CD14-positive monocyte (primary cell): ENCODE measurements around the gene CSNK1G3. TPM values are rescaled to one million over a fixed set of nuclear protein-coding genes. Genes with fewer than 3 reads are reported as not detected.

ENCODE experiments used
- DNase-seq, 3 donors: peaks; one replicate each; pipeline ENCODE4 v3.0.0-alpha.2; 2011 to 2022
- H2AFZ ChIP-seq: 2 replicates; pipeline ENCODE4 v1.6.0; 2012; ENCODE audit warnings: mild to moderate bottlenecking, low read depth, low read length, inconsistent platforms; ENCODE audit not compliant: insufficient read depth, poor library complexity, severe bottlenecking
- H3K27ac ChIP-seq, 2 donors: 1 replicate in 1 of 2; 2 replicates in 1 of 2; pipeline ENCODE4 v1.5.1; 2012 to 2013; ENCODE audit warnings: low read length in 2 of 2, control low read depth in 1 of 2, inconsistent platforms in 1 of 2, low read depth in 1 of 2, mild to moderate bottlenecking in 1 of 2
- H3K27me3 ChIP-seq, 2 donors: one replicate each; pipeline versions ENCODE4 v1.6.0 to v1.6.1; 2011 to 2013; ENCODE audit warnings: low read length in 2 of 2; ENCODE audit not compliant: control insufficient read depth in 2 of 2, insufficient read depth in 2 of 2
- H3K36me3 ChIP-seq, 2 donors: replicated peaks in 1 of 2; 1 replicate in 1 of 2; 2 replicates in 1 of 2; pipeline versions ENCODE4 v1.5.1 to v1.6.1; 2012 to 2013; ENCODE audit warnings: low read length in 2 of 2, control low read depth in 1 of 2, inconsistent platforms in 1 of 2, mild to moderate bottlenecking in 1 of 2; ENCODE audit not compliant: insufficient read depth in 2 of 2, control insufficient read depth in 1 of 2
- H3K4me1 ChIP-seq, 2 donors: 1 replicate in 1 of 2; 2 replicates in 1 of 2; pipeline versions ENCODE4 v1.5.1 to v1.6.1; 2012 to 2013; ENCODE audit warnings: low read length in 2 of 2, control low read depth in 1 of 2, inconsistent platforms in 1 of 2, mild to moderate bottlenecking in 1 of 2, moderate library complexity in 1 of 2; ENCODE audit not compliant: insufficient read depth in 2 of 2, control insufficient read depth in 1 of 2
- H3K4me2 ChIP-seq: replicated peaks from 2 replicates; pipeline ENCODE3; 2012; ENCODE audit warnings: low read length, moderate library complexity, mild to moderate bottlenecking; ENCODE audit not compliant: poor library complexity, severe bottlenecking; ENCODE audit errors: extremely low read depth
- H3K4me3 ChIP-seq, 3 experiments: fragments of 200-600 bp in 1 of 3; sonication (generic) in 1 of 3; replicated peaks in 1 of 3; 1 replicate in 2 of 3; 2 replicates in 1 of 3; pipeline ENCODE4 v1.5.1; 2011 to 2013; ENCODE audit warnings: low read length in 3 of 3, mild to moderate bottlenecking in 3 of 3, control low read depth in 2 of 3, low read depth in 2 of 3, inconsistent platforms in 1 of 3, moderate library complexity in 1 of 3
- H3K79me2 ChIP-seq: 2 replicates; pipeline ENCODE4 v1.6.0; 2012; ENCODE audit warnings: mild to moderate bottlenecking, control low read depth, inconsistent platforms, low read length, moderate library complexity; ENCODE audit not compliant: insufficient read depth
- H3K9ac ChIP-seq: 2 replicates; pipeline ENCODE4 v1.6.0; 2017; ENCODE audit warnings: low read length, mild to moderate bottlenecking; ENCODE audit not compliant: insufficient read depth, poor library complexity, severe bottlenecking
- H3K9me3 ChIP-seq, 2 donors: replicated peaks in 1 of 2; 1 replicate in 1 of 2; 2 replicates in 1 of 2; pipeline versions ENCODE4 v1.5.1 to v1.6.1; 2012 to 2013; ENCODE audit warnings: low read length in 2 of 2, control low read depth in 1 of 2; ENCODE audit not compliant: control insufficient read depth in 1 of 2, insufficient read depth in 1 of 2
- H4K20me1 ChIP-seq: 2 replicates; pipeline ENCODE4 v1.6.0; 2012; ENCODE audit warnings: mild to moderate bottlenecking, low read length, control low read depth, moderate library complexity; ENCODE audit not compliant: insufficient read depth
- H3K27ac Mint-ChIP-seq, 7 donors: one replicate each; pipeline ENCODE4 v1.8.0; 2020; ENCODE audit warnings: mild to moderate bottlenecking in 7 of 7, mixed read lengths in 7 of 7, moderate library complexity in 6 of 7, inconsistent platforms in 2 of 7
- H3K27me3 Mint-ChIP-seq, 3 donors: one replicate each; pipeline ENCODE4 v1.8.0; 2021 to 2022; ENCODE audit warnings: low read depth in 3 of 3, mild to moderate bottlenecking in 3 of 3, mixed read lengths in 3 of 3, moderate library complexity in 3 of 3, inconsistent platforms in 1 of 3
- H3K36me3 Mint-ChIP-seq, 2 donors: one replicate each; pipeline ENCODE4 v1.8.0; 2020; ENCODE audit warnings: mixed read lengths in 2 of 2, inconsistent platforms in 1 of 2, mild to moderate bottlenecking in 1 of 2
- H3K4me1 Mint-ChIP-seq: one replicate; pipeline ENCODE4 v1.8.0; 2020; ENCODE audit warnings: mild to moderate bottlenecking, mixed read lengths
- H3K4me3 Mint-ChIP-seq, 2 donors: one replicate each; pipeline ENCODE4 v1.8.0; 2020; ENCODE audit warnings: mild to moderate bottlenecking in 2 of 2, mixed read lengths in 2 of 2, moderate library complexity in 1 of 2
- H3K9me3 Mint-ChIP-seq, 7 donors: one replicate each; pipeline ENCODE4 v1.8.0; 2020 to 2022; ENCODE audit warnings: mixed read lengths in 7 of 7, mild to moderate bottlenecking in 6 of 7, moderate library complexity in 6 of 7, inconsistent platforms in 2 of 7
- WGBS: methylation state at CpG from one replicate; pipeline ENCODE4 v1.1.5; 2013; ENCODE audit warnings: missing lambda C conversion rate; ENCODE audit not compliant: insufficient coverage; 5-methylcytosine and 5-hydroxymethylcytosine counted together
- intact Hi-C, 2 donors: fragments of 100-400 bp; cut with micrococcal nuclease; formaldehyde crosslinking; loops; one replicate each; pipeline versions ENCODE4 v1.15.0 to v1.15.1; 2023
- polyA plus RNA-seq, 3 donors: library from polyadenylated mRNA; depleted of rRNA in 1 of 3; unstranded in 2 of 3; stranded (reverse) in 1 of 3; fragments of 300-500 nt in 2 of 3; fragments of >200 nt in 1 of 3; fragmentation: Illumina TruSeq in 2 of 3; gene quantifications; 1 replicate in 2 of 3; 2 replicates in 1 of 3; pipeline ENCODE4 v1.2.3, GENCODE V29; 2012 to 2021
- TF ChIP-seq, protein P1 (sequence below): fragments of 200-600 bp; IDR thresholded peaks from one replicate; pipeline ENCODE4 v1.8.0; 2022; ENCODE audit warnings: antibody characterized with exemption, mild to moderate bottlenecking

CSNK1G3 gene
- polyA plus RNA-seq, 3 donors, result 10.8 to 22.3 (median 17.1) TPM

- Mint-ChIP-seq H3K36me3 (no peaks in the 10 kb centered on the region), H3K27me3 (no peaks in the 10 kb centered on the region), H3K4me3 (no peak overlapping the region), H3K9me3 (peaks cover 0 to 10% (median 2%) of the 10 kb centered on the region in 7 donors), H3K27ac (no peak overlapping the region), H3K4me1 (no peaks in the 10 kb centered on the region)
- Histone ChIP-seq H3K9ac (no peak overlapping the region), H3K27ac (no peak overlapping the region), H4K20me1 (no peaks in the 10 kb centered on the region), H3K4me1 (no peaks in the 10 kb centered on the region), H3K4me2 (no peak overlapping the region), H3K9me3 (peaks cover 0 to 14% of the 10 kb centered on the region in 2 donors), H3K79me2 (no peaks in the 10 kb centered on the region), H2AFZ (no peak overlapping the region), H3K36me3 (no peaks in the 10 kb centered on the region), H3K4me3 (no peak overlapping the region), H3K27me3 (no peaks in the 10 kb centered on the region)
- no peak for DNase-seq
- TF ChIP-seq, protein P1, sequence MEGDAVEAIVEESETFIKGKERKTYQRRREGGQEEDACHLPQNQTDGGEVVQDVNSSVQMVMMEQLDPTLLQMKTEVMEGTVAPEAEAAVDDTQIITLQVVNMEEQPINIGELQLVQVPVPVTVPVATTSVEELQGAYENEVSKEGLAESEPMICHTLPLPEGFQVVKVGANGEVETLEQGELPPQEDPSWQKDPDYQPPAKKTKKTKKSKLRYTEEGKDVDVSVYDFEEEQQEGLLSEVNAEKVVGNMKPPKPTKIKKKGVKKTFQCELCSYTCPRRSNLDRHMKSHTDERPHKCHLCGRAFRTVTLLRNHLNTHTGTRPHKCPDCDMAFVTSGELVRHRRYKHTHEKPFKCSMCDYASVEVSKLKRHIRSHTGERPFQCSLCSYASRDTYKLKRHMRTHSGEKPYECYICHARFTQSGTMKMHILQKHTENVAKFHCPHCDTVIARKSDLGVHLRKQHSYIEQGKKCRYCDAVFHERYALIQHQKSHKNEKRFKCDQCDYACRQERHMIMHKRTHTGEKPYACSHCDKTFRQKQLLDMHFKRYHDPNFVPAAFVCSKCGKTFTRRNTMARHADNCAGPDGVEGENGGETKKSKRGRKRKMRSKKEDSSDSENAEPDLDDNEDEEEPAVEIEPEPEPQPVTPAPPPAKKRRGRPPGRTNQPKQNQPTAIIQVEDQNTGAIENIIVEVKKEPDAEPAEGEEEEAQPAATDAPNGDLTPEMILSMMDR, result no peak
- intact Hi-C loops, result no loop called here
- 100% methylated on average over 1 of the region's 2 CpGs for WGBS
These were observed 147.0 kb downstream of the CSNK1G3 start for GRCh38 chr5:123659011-123659410.

DNA sequence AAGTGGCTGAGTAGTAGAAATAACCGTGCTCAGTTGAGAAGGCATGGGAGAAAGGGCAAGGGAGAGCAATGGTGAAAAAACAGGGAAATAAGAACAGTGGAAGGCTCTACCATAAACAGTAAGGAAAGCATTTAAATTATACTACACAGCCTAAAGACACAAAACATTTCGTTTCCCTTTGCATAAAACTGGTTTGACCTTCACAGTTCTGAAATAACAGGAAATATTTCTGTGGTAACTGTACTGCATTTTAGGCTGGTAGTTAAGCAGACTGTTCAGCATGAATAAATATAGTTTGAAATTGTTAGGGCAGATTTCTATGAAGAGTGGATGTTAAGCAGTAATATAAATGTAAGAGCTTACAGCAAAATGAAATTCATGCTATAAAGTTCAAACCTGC lies 147.5 kb downstream of the CSNK1G3 start:
- Histone ChIP-seq H3K4me2 (no peak overlapping the region), H3K4me3 (no peak overlapping the region), H2AFZ (no peak overlapping the region), H3K36me3 (no peaks in the 10 kb centered on the region), H3K27ac (no peak overlapping the region), H3K9ac (no peak overlapping the region), H3K9me3 (peaks cover 0 to 14% of the 10 kb centered on the region in 2 donors), H4K20me1 (no peaks in the 10 kb centered on the region), H3K4me1 (no peaks in the 10 kb centered on the region), H3K27me3 (no peaks in the 10 kb centered on the region), H3K79me2 (no peaks in the 10 kb centered on the region)
- Mint-ChIP-seq H3K36me3 (no peaks in the 10 kb centered on the region), H3K4me1 (no peaks in the 10 kb centered on the region), H3K27me3 (no peaks in the 10 kb centered on the region), H3K27ac (no peak overlapping the region), H3K9me3 (peaks cover 0 to 10% (median 2%) of the 10 kb centered on the region in 7 donors), H3K4me3 (no peak overlapping the region)
- DNase-seq, result no peak
- intact Hi-C loops, result no loop called here
- WGBS, result no CpG with 5 or more reads among the region's 2 CpGs
- TF ChIP-seq, protein P1, result no peak
